Measurements from ENCODE around the gene WDR7.

DNA sequence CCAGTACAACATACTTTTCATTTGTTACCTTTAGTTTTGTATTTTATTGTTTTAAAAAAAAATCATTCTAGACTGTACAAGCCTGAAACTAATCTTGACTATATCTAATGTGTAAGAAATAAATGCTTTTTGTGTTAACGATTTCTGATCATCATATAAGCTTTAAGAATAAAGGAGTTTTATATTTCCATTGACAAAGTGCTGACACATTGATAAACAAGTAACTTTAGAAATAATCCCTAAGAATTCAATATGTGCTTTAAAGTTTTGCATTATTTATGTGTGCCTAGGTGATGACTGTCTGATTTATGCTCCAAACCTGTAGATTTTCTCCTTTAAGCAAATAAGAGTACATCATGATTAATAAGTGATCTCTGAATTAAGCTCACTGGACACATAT lies 248.5 kb downstream of the WDR7 start:
- TF ChIP-seq, protein P1, sequence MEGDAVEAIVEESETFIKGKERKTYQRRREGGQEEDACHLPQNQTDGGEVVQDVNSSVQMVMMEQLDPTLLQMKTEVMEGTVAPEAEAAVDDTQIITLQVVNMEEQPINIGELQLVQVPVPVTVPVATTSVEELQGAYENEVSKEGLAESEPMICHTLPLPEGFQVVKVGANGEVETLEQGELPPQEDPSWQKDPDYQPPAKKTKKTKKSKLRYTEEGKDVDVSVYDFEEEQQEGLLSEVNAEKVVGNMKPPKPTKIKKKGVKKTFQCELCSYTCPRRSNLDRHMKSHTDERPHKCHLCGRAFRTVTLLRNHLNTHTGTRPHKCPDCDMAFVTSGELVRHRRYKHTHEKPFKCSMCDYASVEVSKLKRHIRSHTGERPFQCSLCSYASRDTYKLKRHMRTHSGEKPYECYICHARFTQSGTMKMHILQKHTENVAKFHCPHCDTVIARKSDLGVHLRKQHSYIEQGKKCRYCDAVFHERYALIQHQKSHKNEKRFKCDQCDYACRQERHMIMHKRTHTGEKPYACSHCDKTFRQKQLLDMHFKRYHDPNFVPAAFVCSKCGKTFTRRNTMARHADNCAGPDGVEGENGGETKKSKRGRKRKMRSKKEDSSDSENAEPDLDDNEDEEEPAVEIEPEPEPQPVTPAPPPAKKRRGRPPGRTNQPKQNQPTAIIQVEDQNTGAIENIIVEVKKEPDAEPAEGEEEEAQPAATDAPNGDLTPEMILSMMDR (IDR thresholded peaks at IDR 0.05) = no peak
- no peak for TF ChIP-seq ZFX (IDR thresholded peaks at IDR 0.05; ENCODE audit: borderline replicate concordance)
